ENCODE data around the gene TMEM101.

- no peak for TF ChIP-seq CTCF (conservative IDR thresholded peaks at IDR 0.05; ENCODE audit: low read depth, low read length)
- TF ChIP-seq EZH2 (IDR thresholded peaks at IDR 0.05; ENCODE audit: low read length, unreplicated experiment), result no peak
Measured at GRCh38 chr17:43974382-43975266, 40.1 kb downstream of the TMEM101 start.
